Panc1 (cell line): ENCODE measurements around the gene PCSK5. TPM values are rescaled to one million over a fixed set of nuclear protein-coding genes. Genes with fewer than 3 reads are reported as not detected.
A peak's percentile ranks its signal among the peaks of the same experiment; 100 is the strongest.

Experiments
- ATAC-seq: fragments of 200-7000 bp; cut with Tn5 transposase; 2 replicates; pipeline ENCODE4 v1.9.1; 2020; ENCODE audit warnings: mild to moderate bottlenecking, moderate library complexity
- BruUV-seq: library from RNA; stranded (reverse); fragments of 400-500 nt; replicated peaks from 2 replicates; lab custom pipeline; 2021; lab: Mats Ljungman, UMichigan
- CTCF ChIA-PET: fragments of 300-600 bp; sonication (Branson Sonifier 250); formaldehyde crosslinking; loops from one replicate; lab custom pipeline; 2022; ENCODE audit warnings: antibody characterized with exemption; lab: Charles Lee
- POLR2A ChIA-PET: fragments of 300-600 bp; sonication (Branson Sonifier 250); formaldehyde crosslinking; loops from one replicate; lab custom pipeline; 2022; ENCODE audit warnings: antibody characterized with exemption; lab: Charles Lee
- DNase-seq: peaks from one replicate; pipeline ENCODE4 v3.0.0-alpha.2; 2010; ENCODE audit warnings: low read depth, low spot score
- H3K27ac ChIP-seq: 2 replicates; pipeline ENCODE4 v1.5.1; 2011; ENCODE audit warnings: mild to moderate bottlenecking, low read length, inconsistent platforms
- H3K27me3 ChIP-seq: fragments of 200-500 bp; sonication (Bioruptor generic); 2 replicates; pipeline ENCODE4 v1.6.0; 2014; ENCODE audit warnings: low read length, inconsistent platforms; ENCODE audit not compliant: control insufficient read depth, insufficient read depth
- H3K36me3 ChIP-seq: fragments of 200-500 bp; sonication (Bioruptor generic); 2 replicates; pipeline ENCODE4 v1.5.1; 2014; ENCODE audit warnings: inconsistent platforms, mild to moderate bottlenecking, low read length, moderate library complexity; ENCODE audit not compliant: control insufficient read depth, insufficient read depth
- H3K4me1 ChIP-seq: 2 replicates; pipeline ENCODE4 v1.5.1; 2011; ENCODE audit warnings: inconsistent platforms, mild to moderate bottlenecking, low read length, moderate library complexity; ENCODE audit not compliant: control insufficient read depth, insufficient read depth
- H3K4me3 ChIP-seq, 2 experiments: 2 replicates each; pipeline ENCODE4 v1.5.1; 2011 to 2012; ENCODE audit warnings: low read depth in 2 of 2, low read length in 2 of 2, mild to moderate bottlenecking in 2 of 2, inconsistent platforms in 1 of 2, moderate library complexity in 1 of 2
- H3K9me3 ChIP-seq: fragments of 200-500 bp; sonication (Bioruptor generic); 2 replicates; pipeline ENCODE4 v1.5.1; 2014; ENCODE audit warnings: low read depth, mild to moderate bottlenecking, inconsistent platforms, low read length, moderate library complexity; ENCODE audit not compliant: control insufficient read depth, insufficient read depth
- POLR2AphosphoS5 ChIP-seq: IDR thresholded peaks from 2 replicates; pipeline ENCODE4 v1.6.1; 2012; ENCODE audit warnings: mild to moderate bottlenecking, low read depth, low read length, moderate library complexity
- REST ChIP-seq, 2 experiments: IDR thresholded peaks; 2 replicates each; pipeline ENCODE4 v1.6.1; 2011 to 2012; ENCODE audit warnings: low read depth in 2 of 2, control low read depth in 1 of 2, low read length in 1 of 2, mild to moderate bottlenecking in 1 of 2, moderate library complexity in 1 of 2; ENCODE audit not compliant: insufficient read depth in 1 of 2
- SIN3A ChIP-seq: IDR thresholded peaks from 2 replicates; pipeline ENCODE4 v1.6.1; 2012; ENCODE audit warnings: low read depth, mild to moderate bottlenecking, low read length, moderate library complexity, borderline replicate concordance; ENCODE audit not compliant: insufficient read depth
- TCF7L2 ChIP-seq: IDR thresholded peaks from 2 replicates; pipeline ENCODE4 v1.6.1; 2011; ENCODE audit warnings: mild to moderate bottlenecking, low read depth, low read length, inconsistent platforms
- in situ Hi-C: cut with HindIII; loops from 2 replicates; pipeline ENCODE4 v1.10.0; 2016; ENCODE audit warnings: low sequenced_read_pairs, low pct_unique_long_range_greater_than_20kb
- intact Hi-C: fragments of 100-400 bp; cut with micrococcal nuclease; formaldehyde crosslinking; loops from one replicate; pipeline ENCODE4 v1.10.0; 2022; ENCODE audit not compliant: unreplicated experiment
- total RNA-seq: library from RNA; stranded (reverse); gene quantifications from one replicate; pipeline ENCODE4 v1.2.1, GENCODE V29; 2021; ENCODE audit not compliant: unreplicated experiment
- TF ChIP-seq, protein P1 (sequence below): fragments of 450-650 bp; IDR thresholded peaks from 2 replicates; pipeline ENCODE4 v1.5.1; 2017; ENCODE audit warnings: mild to moderate bottlenecking

The PCSK5 gene
- total RNA-seq, 1 experiment from 2014 or later: 0.21 TPM

- no peak for ATAC-seq
- Histone ChIP-seq H3K27ac (no peak overlapping the region), H3K36me3 (no peaks in the 10 kb centered on the region), H3K27me3 (no peaks in the 10 kb centered on the region), H3K4me3 (no peak overlapping the region), H3K9me3 (no peaks in the 10 kb centered on the region), H3K4me1 (no peaks in the 10 kb centered on the region)
- no TSS peak for BruUV-seq
- no peak for TF ChIP-seq SIN3A
- TF ChIP-seq REST (IDR thresholded peaks at IDR 0.05; ENCODE audit: insufficient read depth in 1 of 2, low read depth in 2 of 2, low read length in 1 of 2): no peak
- no peak for TF ChIP-seq TCF7L2
- no peak for DNase-seq
- in situ Hi-C loops (no loop called here), intact Hi-C loops (no loop called here)
- CTCF ChIA-PET: no interaction called here
- POLR2A ChIA-PET: no interaction called here
Measured at GRCh38 chr9:75976549-75976948, 86.1 kb downstream of the PCSK5 start.

GRCh38 chr9:75979362-75979761 lies 88.9 kb downstream of the PCSK5 start:
- ATAC-seq (no peak), DNase-seq (no peak)
- TF ChIP-seq TCF7L2 (no peak), POLR2AphosphoS5 (no peak), SIN3A (no peak), REST (IDR thresholded peaks at IDR 0.05; ENCODE audit: insufficient read depth in 1 of 2, low read depth in 2 of 2, low read length in 1 of 2) (no peak)
- TF ChIP-seq, protein P1, sequence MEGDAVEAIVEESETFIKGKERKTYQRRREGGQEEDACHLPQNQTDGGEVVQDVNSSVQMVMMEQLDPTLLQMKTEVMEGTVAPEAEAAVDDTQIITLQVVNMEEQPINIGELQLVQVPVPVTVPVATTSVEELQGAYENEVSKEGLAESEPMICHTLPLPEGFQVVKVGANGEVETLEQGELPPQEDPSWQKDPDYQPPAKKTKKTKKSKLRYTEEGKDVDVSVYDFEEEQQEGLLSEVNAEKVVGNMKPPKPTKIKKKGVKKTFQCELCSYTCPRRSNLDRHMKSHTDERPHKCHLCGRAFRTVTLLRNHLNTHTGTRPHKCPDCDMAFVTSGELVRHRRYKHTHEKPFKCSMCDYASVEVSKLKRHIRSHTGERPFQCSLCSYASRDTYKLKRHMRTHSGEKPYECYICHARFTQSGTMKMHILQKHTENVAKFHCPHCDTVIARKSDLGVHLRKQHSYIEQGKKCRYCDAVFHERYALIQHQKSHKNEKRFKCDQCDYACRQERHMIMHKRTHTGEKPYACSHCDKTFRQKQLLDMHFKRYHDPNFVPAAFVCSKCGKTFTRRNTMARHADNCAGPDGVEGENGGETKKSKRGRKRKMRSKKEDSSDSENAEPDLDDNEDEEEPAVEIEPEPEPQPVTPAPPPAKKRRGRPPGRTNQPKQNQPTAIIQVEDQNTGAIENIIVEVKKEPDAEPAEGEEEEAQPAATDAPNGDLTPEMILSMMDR: peak; percentile 14
- POLR2A ChIA-PET: no interaction called here
- Histone ChIP-seq H3K36me3 (no peaks in the 10 kb centered on the region), H3K27me3 (no peaks in the 10 kb centered on the region), H3K9me3 (no peaks in the 10 kb centered on the region), H3K27ac (no peak overlapping the region), H3K4me1 (no peaks in the 10 kb centered on the region), H3K4me3 (no peak overlapping the region)
- BruUV-seq: no TSS peak
- CTCF ChIA-PET: interaction anchor here (0.5 kb wide), 2 partner anchors 192 to 193 kb away, joined by 3 to 8 read pairs; no protein-coding TSS in a partner anchor
- intact Hi-C loops: no loop called here
- in situ Hi-C loops: no loop called here
